ENCODE results near the gene FAM98A. TPM values are rescaled to one million over a fixed set of nuclear protein-coding genes. Genes with fewer than 3 reads are reported as not detected.

The FAM98A gene
- polyA plus RNA-seq, 1 donor from 2014 or later: 14.5 TPM

GRCh38 chr2:33614190-33614589 is 15.1 kb upstream of the FAM98A start:
- Histone ChIP-seq H3K9me2 (ENCODE audit: insufficient read depth, low read length) (no peaks in the 10 kb centered on the region), H3K9me3 (ENCODE audit: low read length) (no peaks in the 10 kb centered on the region), H3K9ac (ENCODE audit: low read length) (no peak overlapping the region), H3K79me2 (replicated peaks; ENCODE audit: insufficient read depth, low read length) (no peaks in the 10 kb centered on the region), H3K27me3 (ENCODE audit: insufficient read depth, low read depth, low read length) (no peaks in the 10 kb centered on the region), H4K20me1 (ENCODE audit: insufficient read depth) (no peaks in the 10 kb centered on the region), H3K36me3 (ENCODE audit: insufficient read depth, low read length) (no peaks in the 10 kb centered on the region), H3K4me3 (ENCODE audit: low read length) (no peak overlapping the region), H3F3A (ENCODE audit: insufficient read depth, low read length, poor library complexity, severe bottlenecking) (no peaks in the 10 kb centered on the region), H3K27ac (ENCODE audit: low read length) (no peak overlapping the region), H3K4me2 (ENCODE audit: low read length) (no peak overlapping the region), H2AFZ (ENCODE audit: low read depth, low read length) (no peak overlapping the region)
- TF ChIP-seq MXI1 (conservative IDR thresholded peaks at IDR 0.05; ENCODE audit: poor library complexity, severe bottlenecking) (no peak), RAD21 (conservative IDR thresholded peaks at IDR 0.05) (no peak), EZH2 (IDR thresholded peaks at IDR 0.05; ENCODE audit: borderline replicate concordance, insufficient read depth, low read length, poor library complexity, severe bottlenecking) (no peak), POLR2AphosphoS5 (IDR thresholded peaks at IDR 0.05) (no peak), CTCF (IDR thresholded peaks at IDR 0.05; ENCODE audit: poor library complexity, severe bottlenecking) (no peak)

- no peak overlapping the region for H3K9ac ChIP-seq (ENCODE audit: low read length)
- H2AFZ ChIP-seq (ENCODE audit: low read depth, low read length): no peak overlapping the region
- H3K27ac ChIP-seq (ENCODE audit: low read length): no peak overlapping the region
- H3K4me3 ChIP-seq (ENCODE audit: low read length): no peak overlapping the region
- H4K20me1 ChIP-seq (ENCODE audit: insufficient read depth): no peaks in the 10 kb centered on the region
- H3K79me2 ChIP-seq (replicated peaks; ENCODE audit: insufficient read depth, low read length): no peaks in the 10 kb centered on the region
- H3K4me2 ChIP-seq (ENCODE audit: low read length): no peak overlapping the region
- no peaks in the 10 kb centered on the region for H3K9me2 ChIP-seq (ENCODE audit: insufficient read depth, low read length)
- H3K27me3 ChIP-seq (ENCODE audit: insufficient read depth, low read depth, low read length): no peaks in the 10 kb centered on the region
- no peaks in the 10 kb centered on the region for H3K9me3 ChIP-seq (ENCODE audit: low read length)
- TF ChIP-seq SMC3 (conservative IDR thresholded peaks at IDR 0.05; ENCODE audit: poor library complexity) (no peak), RAD21 (conservative IDR thresholded peaks at IDR 0.05) (no peak), MXI1 (conservative IDR thresholded peaks at IDR 0.05; ENCODE audit: poor library complexity, severe bottlenecking) (no peak), EP300 (conservative IDR thresholded peaks at IDR 0.05; ENCODE audit: poor library complexity, severe bottlenecking) (no peak), POLR2AphosphoS5 (IDR thresholded peaks at IDR 0.05) (no peak), EZH2 (IDR thresholded peaks at IDR 0.05; ENCODE audit: borderline replicate concordance, insufficient read depth, low read length, poor library complexity, severe bottlenecking) (no peak), CTCF (IDR thresholded peaks at IDR 0.05; ENCODE audit: poor library complexity, severe bottlenecking) (no peak), TAF1 (IDR thresholded peaks at IDR 0.05; ENCODE audit: low read depth) (no peak), REST (IDR thresholded peaks at IDR 0.05; ENCODE audit: borderline replicate concordance) (no peak)
- no peaks in the 10 kb centered on the region for H3K36me3 ChIP-seq (ENCODE audit: insufficient read depth, low read length)
- no peaks in the 10 kb centered on the region for H3F3A ChIP-seq (ENCODE audit: insufficient read depth, low read length, poor library complexity, severe bottlenecking)
Observed at GRCh38 chr2:33607905-33608304, 8.8 kb upstream of the FAM98A start.
